Urinary bladder (tissue), 4 donors: ENCODE data around the gene YARS1. TPM values are rescaled to one million over a fixed set of nuclear protein-coding genes. Genes with fewer than 3 reads are reported as not detected.
"Not testable (repeated sequence)": the region's sequence is repeated elsewhere in the genome, so short reads cannot be mapped to it uniquely, and the experiment has no call there.

Experiments
- DNase-seq: peaks from one replicate; pipeline ENCODE4 v3.0.0-alpha.2; 2015; ENCODE audit errors: extremely low spot score
- H3K27ac ChIP-seq: one replicate; pipeline ENCODE4 v1.5.1; 2013; ENCODE audit warnings: low read depth, mild to moderate bottlenecking, moderate library complexity
- H3K36me3 ChIP-seq: one replicate; pipeline ENCODE4 v1.6.1; 2013; ENCODE audit warnings: mild to moderate bottlenecking, moderate library complexity; ENCODE audit not compliant: insufficient read depth
- H3K4me1 ChIP-seq: one replicate; pipeline ENCODE4 v1.6.1; 2013; ENCODE audit warnings: mild to moderate bottlenecking, moderate library complexity; ENCODE audit not compliant: insufficient read depth
- H3K4me3 ChIP-seq: one replicate; pipeline ENCODE4 v1.5.1; 2013; ENCODE audit warnings: low read depth, low read length
- WGBS: extraction: QIAGEN DNeasy Blood & Tissue Kit; methylation state at CpG from one replicate; pipeline ENCODE4 v1.1.7; 2013; 5-methylcytosine and 5-hydroxymethylcytosine counted together
- polyA plus RNA-seq: library from polyadenylated mRNA; stranded (reverse); fragments of 200-250 nt; gene quantifications from one replicate; pipeline ENCODE4 v1.2.3, GENCODE V29; 2013
- total RNA-seq: library from RNA; depleted of rRNA; stranded (reverse); fragments of >200 nt; gene quantifications from one replicate; pipeline ENCODE4 v1.2.3, GENCODE V29; 2014
- donor health status: healthy with polysubstance abuse.
- donor health status: healthy.

Gene YARS1
- total and polyA plus RNA-seq, 2 donors: 33.4 to 39.8 TPM

DNA sequence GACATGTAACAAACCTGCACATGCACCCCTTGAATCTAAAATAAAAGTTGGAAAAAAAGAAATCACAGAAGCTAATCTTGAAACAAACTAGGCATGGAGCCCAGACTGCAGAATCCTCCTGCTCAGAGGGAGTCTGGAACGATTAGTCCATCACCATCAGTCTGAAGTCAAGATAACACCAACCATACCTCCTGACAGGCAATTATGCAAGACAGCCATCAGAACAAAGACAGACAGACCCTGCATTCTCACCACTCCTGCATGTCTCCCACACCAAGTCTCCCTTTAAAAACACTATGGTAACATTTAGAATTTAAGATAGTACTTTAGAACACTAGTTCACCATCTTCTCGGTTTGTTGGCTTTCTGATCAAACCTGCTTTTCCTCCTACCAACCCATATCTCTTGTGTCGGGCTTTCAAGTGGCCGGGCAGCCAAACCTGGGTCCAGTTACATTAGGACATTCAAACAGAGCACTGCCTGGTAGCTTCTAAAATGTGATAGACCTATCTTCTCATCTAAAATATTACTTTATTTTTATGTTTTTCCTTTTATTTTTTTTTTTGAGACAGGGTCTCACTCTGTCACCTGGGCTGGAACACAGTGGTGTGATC, 10.1 kb downstream of the YARS1 start:
- Histone ChIP-seq H3K4me1 (no peaks in the 10 kb centered on the region), H3K36me3 (no peaks in the 10 kb centered on the region), H3K4me3 (no peak overlapping the region), H3K27ac (no peak overlapping the region)
- DNase-seq: no peak
- WGBS: 63% methylated on average over 4 of the region's 4 CpGs

DNA sequence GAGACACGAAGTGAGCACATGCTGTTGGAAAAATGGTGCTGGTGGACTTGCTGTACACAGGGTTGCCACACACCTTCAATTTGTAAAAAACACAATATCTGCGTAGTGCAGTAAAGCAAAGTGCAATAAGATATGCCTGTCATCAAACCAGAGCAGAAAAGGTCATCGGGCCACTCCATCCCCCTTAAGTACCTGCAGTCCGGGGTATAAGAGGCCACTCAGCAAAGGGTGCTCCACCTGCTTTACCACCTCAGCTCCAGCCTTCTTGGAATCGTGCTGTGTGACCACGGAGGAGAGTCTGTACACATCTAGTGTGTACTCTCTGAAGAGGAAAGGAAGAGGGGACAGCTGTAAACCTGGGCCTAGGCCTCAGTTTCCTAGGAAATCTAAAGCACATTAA, 10.9 kb downstream of the YARS1 start:
- WGBS: 89% methylated on average over 6 of the region's 6 CpGs
- Histone ChIP-seq H3K36me3 (no peaks in the 10 kb centered on the region), H3K27ac (no peak overlapping the region), H3K4me1 (no peaks in the 10 kb centered on the region), H3K4me3 (no peak overlapping the region)
- no peak for DNase-seq

GRCh38 chr1:32804460-32804859, 12.7 kb downstream of the YARS1 start:
- WGBS: 98% methylated on average over 29 of the region's 30 CpGs
- not testable (repeated sequence) for DNase-seq, H3K36me3 ChIP-seq, H3K4me1 ChIP-seq, H3K27ac ChIP-seq, H3K4me3 ChIP-seq

- H3K27ac ChIP-seq: no peak overlapping the region
- no peak for DNase-seq
- no peak overlapping the region for H3K4me3 ChIP-seq
- no peaks in the 10 kb centered on the region for H3K4me1 ChIP-seq
- WGBS: 85% methylated on average over 9 of the region's 9 CpGs
- H3K36me3 ChIP-seq: no peaks in the 10 kb centered on the region
Observed at GRCh38 chr1:32801096-32801715, 16.0 kb downstream of the YARS1 start.

DNA sequence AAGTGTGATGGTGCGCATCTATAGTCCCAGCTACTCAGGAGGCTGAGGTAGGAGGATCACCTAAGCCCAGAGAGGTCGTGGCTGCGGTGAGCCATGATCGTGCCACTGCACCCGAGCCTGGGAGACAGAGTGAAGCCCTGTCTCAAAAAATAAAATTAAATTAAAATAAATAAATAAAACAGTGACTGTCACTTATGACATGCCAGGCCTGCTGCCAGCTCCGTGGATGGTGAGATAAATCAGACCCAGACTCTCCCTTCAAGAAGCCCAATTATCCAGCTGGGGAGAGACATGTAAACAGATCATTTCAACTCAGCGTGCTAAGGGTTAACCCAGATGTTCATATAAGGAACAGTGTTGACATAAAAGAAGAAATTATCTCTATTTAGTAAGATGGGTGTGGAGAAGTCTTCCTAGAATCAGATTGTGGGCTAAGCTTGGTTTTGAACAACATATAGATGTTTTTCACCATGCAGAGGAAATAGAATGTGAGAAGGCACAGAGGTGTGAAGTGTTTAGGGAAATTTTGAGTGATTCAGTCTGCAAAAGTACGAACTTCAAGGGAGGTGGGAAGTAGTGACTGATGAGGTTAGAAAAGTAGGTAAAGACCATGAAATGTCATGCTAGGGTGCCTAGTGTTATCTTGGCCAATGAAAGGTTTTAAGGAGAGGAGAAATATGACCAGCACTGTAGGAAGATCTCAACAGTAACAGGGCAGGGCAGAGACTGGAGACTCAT, 18.3 kb downstream of the YARS1 start:
- Histone ChIP-seq H3K4me1 (no peaks in the 10 kb centered on the region), H3K36me3 (no peaks in the 10 kb centered on the region), H3K27ac (no peak overlapping the region), H3K4me3 (no peak overlapping the region)
- no peak for DNase-seq
- WGBS: 78% methylated on average over 8 of the region's 8 CpGs

DNA sequence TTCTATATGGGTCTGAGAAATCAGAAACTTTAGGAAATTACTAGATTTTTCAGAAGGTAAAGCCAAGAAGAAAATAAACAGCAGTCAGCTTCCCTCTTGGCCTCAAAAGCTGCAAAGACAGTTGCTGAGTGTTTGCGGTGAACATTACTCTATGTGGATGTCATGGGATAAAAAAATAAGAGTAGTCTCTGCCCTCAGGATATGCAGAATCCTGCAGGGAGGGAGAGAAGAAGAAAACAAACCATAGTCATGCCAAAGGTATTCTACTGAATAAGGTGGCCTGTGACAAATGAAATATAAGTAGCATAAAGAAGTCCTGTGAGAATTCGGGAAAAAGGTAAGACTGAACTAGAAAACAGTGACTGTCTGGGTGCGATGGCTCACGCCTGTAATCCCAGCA, 19.0 kb downstream of the YARS1 start:
- no peak overlapping the region for H3K27ac ChIP-seq
- no peaks in the 10 kb centered on the region for H3K4me1 ChIP-seq
- no peak overlapping the region for H3K4me3 ChIP-seq
- H3K36me3 ChIP-seq: no peaks in the 10 kb centered on the region
- 96% methylated on average over 4 of the region's 4 CpGs for WGBS
- DNase-seq: no peak

DNA sequence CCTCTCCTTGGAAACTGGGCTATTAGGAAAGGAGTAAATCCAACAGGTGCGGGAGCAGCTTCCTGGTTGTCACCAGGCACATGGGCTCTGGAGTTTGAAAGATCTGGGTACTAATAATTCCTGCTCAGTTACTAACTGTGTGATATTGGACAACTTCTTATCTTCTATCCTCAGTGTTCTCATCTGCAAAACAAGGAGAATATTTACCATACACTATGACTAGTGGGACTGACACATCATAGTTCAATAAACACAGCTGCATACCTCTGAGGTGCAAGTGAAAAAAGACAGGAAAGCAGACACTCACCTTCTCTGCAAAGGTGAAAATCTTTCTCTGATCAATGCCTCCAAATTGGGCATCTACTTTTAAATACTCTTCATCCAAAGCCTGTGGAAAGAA, 19.7 kb downstream of the YARS1 start:
- DNase-seq: no peak
- Histone ChIP-seq H3K4me1 (no peaks in the 10 kb centered on the region), H3K36me3 (no peaks in the 10 kb centered on the region), H3K4me3 (no peak overlapping the region), H3K27ac (no peak overlapping the region)
- WGBS: 96% methylated on average over 1 of the region's 1 CpG

- DNase-seq, H3K27ac ChIP-seq, H3K4me3 ChIP-seq, H3K4me1 ChIP-seq, H3K36me3 ChIP-seq: not testable (repeated sequence)
- 90% methylated on average over 4 of the region's 4 CpGs for WGBS
Observed at GRCh38 chr1:32795763-32796162, 21.4 kb downstream of the YARS1 start.

GRCh38 chr1:32791881-32792280, 25.3 kb downstream of the YARS1 start:
- H3K27ac ChIP-seq: no peak overlapping the region
- no peak for DNase-seq
- WGBS: 98% methylated on average over 1 of the region's 1 CpG
- H3K4me1 ChIP-seq: no peaks in the 10 kb centered on the region
- H3K4me3 ChIP-seq: no peak overlapping the region
- no peaks in the 10 kb centered on the region for H3K36me3 ChIP-seq

- H3K4me3 ChIP-seq, H3K27ac ChIP-seq, H3K4me1 ChIP-seq, DNase-seq, H3K36me3 ChIP-seq: not testable (repeated sequence)
- WGBS: 73% methylated on average over 2 of the region's 2 CpGs
Observed at GRCh38 chr1:32789356-32789755, 27.8 kb downstream of the YARS1 start.

DNA sequence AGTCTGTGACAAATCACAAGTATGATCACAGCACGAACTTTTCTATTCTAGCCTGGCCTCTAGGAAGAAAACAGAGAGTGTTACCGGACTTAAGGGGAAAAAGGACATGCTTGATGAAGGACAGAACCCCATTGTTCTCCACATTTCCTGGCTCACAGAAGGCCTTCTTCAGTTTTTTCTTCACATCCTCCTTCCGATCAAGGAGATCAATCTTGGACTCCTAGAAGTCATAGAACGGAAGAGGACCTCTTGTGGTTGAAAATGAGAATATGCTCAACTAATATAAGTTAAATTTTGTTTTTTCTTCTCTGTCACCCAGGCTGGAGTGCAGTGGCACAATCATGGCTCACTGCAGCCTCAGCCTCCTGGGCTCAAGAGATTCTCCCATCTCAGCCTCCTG, 30.3 kb downstream of the YARS1 start:
- H3K27ac ChIP-seq: no peak overlapping the region
- H3K4me1 ChIP-seq: no peaks in the 10 kb centered on the region
- WGBS: 65% methylated on average over 4 of the region's 4 CpGs
- no peak for DNase-seq
- no peak overlapping the region for H3K4me3 ChIP-seq
- peaks cover 7% of the 10 kb centered on the region for H3K36me3 ChIP-seq

DNA sequence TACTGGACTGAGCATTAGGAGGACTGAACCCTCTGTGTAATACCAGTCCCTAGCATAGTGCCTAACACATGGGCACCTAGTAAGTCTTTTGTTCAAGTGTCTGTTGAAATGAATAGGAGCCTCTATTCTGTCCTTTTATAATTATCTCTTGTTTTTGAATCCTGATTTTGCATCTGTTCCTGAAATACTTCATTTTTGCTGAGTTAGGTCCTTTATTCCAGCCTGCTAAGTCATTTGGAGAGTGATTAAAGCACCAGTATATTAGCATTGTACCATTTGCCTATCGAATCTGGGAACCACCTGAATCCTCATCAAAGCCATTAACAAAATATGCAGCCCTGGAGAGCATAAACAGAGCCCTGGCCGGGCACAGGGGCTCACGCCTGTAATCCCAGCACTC, 32.3 kb downstream of the YARS1 start:
- 89% methylated on average over 3 of the region's 3 CpGs for WGBS
- Histone ChIP-seq H3K27ac (no peak overlapping the region), H3K4me1 (no peaks in the 10 kb centered on the region), H3K4me3 (no peak overlapping the region), H3K36me3 (peaks cover 10% of the 10 kb centered on the region)
- no peak for DNase-seq

DNA sequence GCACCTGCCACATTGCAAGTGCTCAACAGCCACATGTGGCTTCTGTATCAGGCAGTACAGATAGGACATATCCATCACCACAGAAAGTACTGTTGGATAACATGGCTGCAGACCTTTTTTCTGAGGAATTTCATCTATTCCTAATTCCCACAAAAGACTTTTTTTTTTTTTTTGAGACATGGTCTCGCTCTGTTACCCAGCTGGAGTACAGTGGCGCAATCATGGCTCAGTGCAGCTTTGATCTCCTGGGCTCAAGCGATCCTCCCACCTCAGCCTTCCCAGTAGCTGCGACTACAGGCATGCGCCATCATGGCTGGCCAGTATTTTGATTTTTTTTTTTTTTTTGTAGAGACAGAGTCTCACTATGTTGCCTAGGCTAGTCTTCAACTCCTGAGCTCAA, 33.3 kb downstream of the YARS1 start:
- Histone ChIP-seq H3K27ac (no peak overlapping the region), H3K4me3 (no peak overlapping the region), H3K4me1 (no peaks in the 10 kb centered on the region), H3K36me3 (peaks cover 14% of the 10 kb centered on the region)
- 99% methylated on average over 5 of the region's 5 CpGs for WGBS
- DNase-seq: no peak

DNA sequence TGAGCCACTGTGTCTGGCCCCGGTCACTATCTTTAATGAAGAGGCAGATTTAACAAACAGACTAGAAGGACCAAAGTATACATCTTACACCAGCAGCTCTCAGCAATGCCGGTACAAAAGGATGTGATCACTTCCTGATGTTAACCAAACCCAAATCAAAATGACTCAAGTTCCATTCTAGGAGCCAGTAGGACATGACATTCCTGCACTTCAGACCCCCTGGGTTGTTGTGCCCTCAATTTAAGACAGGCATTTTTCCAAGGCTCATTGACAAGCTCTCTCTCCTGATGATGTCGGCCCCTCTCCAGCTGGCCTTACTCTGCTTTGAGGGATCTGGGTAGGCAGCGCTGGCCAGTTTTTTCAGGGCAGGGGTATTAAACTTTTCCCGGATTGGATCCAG, 35.1 kb downstream of the YARS1 start:
- H3K4me3 ChIP-seq: no peak overlapping the region
- no peak overlapping the region for H3K27ac ChIP-seq
- H3K4me1 ChIP-seq: no peaks in the 10 kb centered on the region
- 87% methylated on average over 5 of the region's 5 CpGs for WGBS
- DNase-seq: no peak
- peaks cover 14% of the 10 kb centered on the region for H3K36me3 ChIP-seq
